ENCODE data around the gene STAT4. TPM values are rescaled to one million over a fixed set of nuclear protein-coding genes. Genes with fewer than 3 reads are reported as not detected.

Gene STAT4
- total RNA-seq, 1 donor from 2014 or later = 1.6 TPM

- Histone ChIP-seq H3K4me3 (ENCODE audit: insufficient read depth, low read depth, low read length) (no peak overlapping the region), H3K27ac (ENCODE audit: low read depth, low read length) (no peak overlapping the region), H3K4me1 (ENCODE audit: insufficient read depth, low read length) (peaks cover under 1% of the 10 kb centered on the region), H3K36me3 (ENCODE audit: insufficient read depth, low read length) (no peaks in the 10 kb centered on the region), H3K9me3 (ENCODE audit: insufficient read depth, low read depth, low read length) (no peaks in the 10 kb centered on the region), H2AFZ (ENCODE audit: low read depth, low read length) (no peak overlapping the region), H3K9ac (ENCODE audit: low read length) (no peak overlapping the region), H3K4me2 (ENCODE audit: low read length) (no peak overlapping the region), H4K20me1 (ENCODE audit: insufficient read depth, low read length) (no peaks in the 10 kb centered on the region), H3K79me2 (ENCODE audit: insufficient read depth, low read length) (no peaks in the 10 kb centered on the region), H3K27me3 (ENCODE audit: insufficient read depth, low read length) (no peaks in the 10 kb centered on the region)
- TF ChIP-seq CTCF (IDR thresholded peaks at IDR 0.05; ENCODE audit: insufficient read depth, low read depth, low read length) = no peak
- TF ChIP-seq EZH2 (IDR thresholded peaks at IDR 0.05; ENCODE audit: insufficient read depth, low read length) = no peak
- DNase-seq (ENCODE audit: low read depth) = no peak
- no peak overlapping the region for H3K4me3 Mint-ChIP-seq (ENCODE audit: unreplicated experiment)
- H3K27me3 Mint-ChIP-seq (ENCODE audit: low read depth, unreplicated experiment) = peaks cover 4% of the 10 kb centered on the region
- no peak overlapping the region for H3K27ac Mint-ChIP-seq (ENCODE audit: unreplicated experiment)
- H3K9me3 Mint-ChIP-seq (ENCODE audit: unreplicated experiment) = peaks cover 2% of the 10 kb centered on the region
- no peak for FAIRE-seq
- H3K4me1 Mint-ChIP-seq (ENCODE audit: low read depth, unreplicated experiment) = peaks cover 17% of the 10 kb centered on the region
- H3K36me3 Mint-ChIP-seq (ENCODE audit: low read depth, unreplicated experiment) = no peaks in the 10 kb centered on the region
Measured at GRCh38 chr2:191177751-191178736, 27.2 kb upstream of the STAT4 start.

GRCh38 chr2:191176801-191177438, 26.1 kb upstream of the STAT4 start:
- H3K4me3 Mint-ChIP-seq (ENCODE audit: unreplicated experiment) = no peak overlapping the region
- H3K27me3 Mint-ChIP-seq (ENCODE audit: low read depth, unreplicated experiment) = no peaks in the 10 kb centered on the region
- no peaks in the 10 kb centered on the region for H3K36me3 ChIP-seq (ENCODE audit: insufficient read depth, low read length)
- H3K4me2 ChIP-seq (ENCODE audit: low read length) = no peak overlapping the region
- H2AFZ ChIP-seq (ENCODE audit: low read depth, low read length) = no peak overlapping the region
- DNase-seq (ENCODE audit: low read depth) (no peak), FAIRE-seq (no peak)
- H3K4me1 ChIP-seq (ENCODE audit: insufficient read depth, low read length) = peaks cover 10% of the 10 kb centered on the region
- no peak overlapping the region for H3K4me3 ChIP-seq (ENCODE audit: insufficient read depth, low read depth, low read length)
- peaks cover 2% of the 10 kb centered on the region for H3K9me3 Mint-ChIP-seq (ENCODE audit: unreplicated experiment)
- H3K9me3 ChIP-seq (ENCODE audit: insufficient read depth, low read depth, low read length) = no peaks in the 10 kb centered on the region
- H3K4me1 Mint-ChIP-seq (ENCODE audit: low read depth, unreplicated experiment) = peaks cover 28% of the 10 kb centered on the region
- H3K27ac Mint-ChIP-seq (ENCODE audit: unreplicated experiment) = no peak overlapping the region
- no peaks in the 10 kb centered on the region for H4K20me1 ChIP-seq (ENCODE audit: insufficient read depth, low read length)
- H3K36me3 Mint-ChIP-seq (ENCODE audit: low read depth, unreplicated experiment) = no peaks in the 10 kb centered on the region
- TF ChIP-seq CTCF (IDR thresholded peaks at IDR 0.05; ENCODE audit: insufficient read depth, low read depth, low read length) (no peak), EZH2 (IDR thresholded peaks at IDR 0.05; ENCODE audit: insufficient read depth, low read length) (no peak)
- no peak overlapping the region for H3K9ac ChIP-seq (ENCODE audit: low read length)
- H3K27ac ChIP-seq (ENCODE audit: low read depth, low read length) = no peak overlapping the region
- no peaks in the 10 kb centered on the region for H3K79me2 ChIP-seq (ENCODE audit: insufficient read depth, low read length)
- no peaks in the 10 kb centered on the region for H3K27me3 ChIP-seq (ENCODE audit: insufficient read depth, low read length)
